Stimulated activated CD4-positive, alpha-beta T cell treated with anti-CD3 and anti-CD28 coated beads, Interleukin-12 subunit alpha, Interleukin-12 subunit beta, amount 100 ng/mL, for 24 hours (primary cell): ENCODE data around the gene TNFAIP8L2.
"Not testable (repeated sequence)": the region's sequence is repeated elsewhere in the genome, so short reads cannot be mapped to it uniquely, and the experiment has no call there.

Experiments used
- DNase-seq, 2 experiments: peaks; one replicate each; pipeline ENCODE4 v3.0.0-alpha.2; 2020; ENCODE audit warnings: low read depth in 2 of 2

The TNFAIP8L2 gene

GRCh38 chr1:151189637-151190445 lies 33.4 kb downstream of the TNFAIP8L2 start, which contains the start of gene VPS72:
Gene VPS72, minus strand, starts transcription at chr1:151190197. Its CDS starts 76 bp downstream, at chr1:151190121.
- DNase-seq = peak; percentile 74 to 78

GRCh38 chr1:151192047-151192446 lies 35.6 kb downstream of the TNFAIP8L2 start:
- no peak for DNase-seq

GRCh38 chr1:151193304-151193703 lies 36.9 kb downstream of the TNFAIP8L2 start:
- no peak for DNase-seq

GRCh38 chr1:151193856-151194255 lies 37.4 kb downstream of the TNFAIP8L2 start:
- DNase-seq = no peak

GRCh38 chr1:151194894-151195594 lies 38.6 kb downstream of the TNFAIP8L2 start:
- DNase-seq = not testable (repeated sequence)

- peak in 1 of 2 experiments; percentile 48 for DNase-seq
Observed at GRCh38 chr1:151196292-151196800, 39.9 kb downstream of the TNFAIP8L2 start.

- no peak for DNase-seq
Observed at GRCh38 chr1:151197863-151198253, 41.4 kb downstream of the TNFAIP8L2 start.

GRCh38 chr1:151198254-151199127 lies 42.0 kb downstream of the TNFAIP8L2 start, which contains the start of gene PIP5K1A:
Gene PIP5K1A, plus strand, starts transcription at chr1:151198552. Its CDS starts 445 bp downstream, at chr1:151198997.
- DNase-seq = peak; percentile 94 to 99

GRCh38 chr1:151199873-151200581 lies 43.6 kb downstream of the TNFAIP8L2 start:
- no peak for DNase-seq

GRCh38 chr1:151205381-151205965 lies 49.0 kb downstream of the TNFAIP8L2 start:
- not testable (repeated sequence) for DNase-seq
